WERI-Rb-1 (cell line): ENCODE data around the gene CDC42BPB.

Source experiments
- DNase-seq: peaks from one replicate; pipeline ENCODE4 v3.0.0-alpha.2; 2020
- H3K27ac ChIP-seq: fragments of 250-450 bp; sonication (Bioruptor Pico); 2 replicates; pipeline ENCODE4 v1.5.1; 2020; ENCODE audit warnings: mild to moderate bottlenecking, moderate library complexity
- H3K27me3 ChIP-seq: fragments of 250-450 bp; sonication (Bioruptor Pico); 2 replicates; pipeline ENCODE4 v1.5.1; 2021; ENCODE audit warnings: mild to moderate bottlenecking, low read depth, moderate library complexity; ENCODE audit not compliant: insufficient read depth, severe bottlenecking
- H3K36me3 ChIP-seq: fragments of 250-450 bp; sonication (Bioruptor Pico); 2 replicates; pipeline ENCODE4 v1.5.1; 2020; ENCODE audit warnings: mild to moderate bottlenecking, moderate library complexity
- H3K4me3 ChIP-seq: 2 replicates; pipeline ENCODE4 v1.5.1; 2011; ENCODE audit warnings: low read depth, mild to moderate bottlenecking, control low read depth, low read length
- H3K9me3 ChIP-seq: fragments of 250-450 bp; sonication (Bioruptor Pico); 2 replicates; pipeline ENCODE4 v1.5.1; 2021; ENCODE audit warnings: mild to moderate bottlenecking, moderate library complexity; ENCODE audit not compliant: severe bottlenecking
- TF ChIP-seq, protein P1 (sequence below): IDR thresholded peaks from 2 replicates; pipeline ENCODE4 v1.5.1; 2011; ENCODE audit warnings: low read depth, mild to moderate bottlenecking, control low read depth, inconsistent platforms, low read length

CDC42BPB gene

GRCh38 chr14:103064978-103065377 is 7.6 kb upstream of the CDC42BPB start:
- no peak for DNase-seq
- no peak overlapping the region for H3K4me3 ChIP-seq
- no peaks in the 10 kb centered on the region for H3K9me3 ChIP-seq
- H3K27me3 ChIP-seq = no peaks in the 10 kb centered on the region
- H3K27ac ChIP-seq = no peak overlapping the region
- TF ChIP-seq, protein P1, sequence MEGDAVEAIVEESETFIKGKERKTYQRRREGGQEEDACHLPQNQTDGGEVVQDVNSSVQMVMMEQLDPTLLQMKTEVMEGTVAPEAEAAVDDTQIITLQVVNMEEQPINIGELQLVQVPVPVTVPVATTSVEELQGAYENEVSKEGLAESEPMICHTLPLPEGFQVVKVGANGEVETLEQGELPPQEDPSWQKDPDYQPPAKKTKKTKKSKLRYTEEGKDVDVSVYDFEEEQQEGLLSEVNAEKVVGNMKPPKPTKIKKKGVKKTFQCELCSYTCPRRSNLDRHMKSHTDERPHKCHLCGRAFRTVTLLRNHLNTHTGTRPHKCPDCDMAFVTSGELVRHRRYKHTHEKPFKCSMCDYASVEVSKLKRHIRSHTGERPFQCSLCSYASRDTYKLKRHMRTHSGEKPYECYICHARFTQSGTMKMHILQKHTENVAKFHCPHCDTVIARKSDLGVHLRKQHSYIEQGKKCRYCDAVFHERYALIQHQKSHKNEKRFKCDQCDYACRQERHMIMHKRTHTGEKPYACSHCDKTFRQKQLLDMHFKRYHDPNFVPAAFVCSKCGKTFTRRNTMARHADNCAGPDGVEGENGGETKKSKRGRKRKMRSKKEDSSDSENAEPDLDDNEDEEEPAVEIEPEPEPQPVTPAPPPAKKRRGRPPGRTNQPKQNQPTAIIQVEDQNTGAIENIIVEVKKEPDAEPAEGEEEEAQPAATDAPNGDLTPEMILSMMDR = no peak
- H3K36me3 ChIP-seq = no peaks in the 10 kb centered on the region

DNA sequence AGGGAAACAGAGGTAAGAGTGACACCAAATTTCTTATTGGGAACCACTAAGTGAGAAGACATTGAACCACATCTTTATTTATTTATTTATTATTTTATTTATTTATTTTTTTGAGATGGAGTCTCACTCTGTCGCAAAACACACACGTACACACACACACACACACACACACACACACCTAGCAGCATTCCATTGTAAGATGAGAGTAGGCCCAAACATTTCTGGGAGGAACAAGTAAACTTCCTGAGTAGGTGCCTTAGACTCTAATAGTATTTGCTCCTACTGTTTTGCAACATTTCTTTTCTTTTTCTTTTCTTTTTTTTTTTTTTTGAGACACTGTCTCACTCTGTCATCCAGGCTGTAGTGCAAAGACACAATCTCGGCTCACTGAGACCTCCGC is 7.1 kb upstream of the CDC42BPB start:
- no peak overlapping the region for H3K4me3 ChIP-seq
- TF ChIP-seq, protein P1 = no peak
- no peaks in the 10 kb centered on the region for H3K27me3 ChIP-seq
- H3K9me3 ChIP-seq = no peaks in the 10 kb centered on the region
- H3K27ac ChIP-seq = no peak overlapping the region
- H3K36me3 ChIP-seq = no peaks in the 10 kb centered on the region
- no peak for DNase-seq

GRCh38 chr14:103061482-103061976 is 4.2 kb upstream of the CDC42BPB start:
- no peaks in the 10 kb centered on the region for H3K27me3 ChIP-seq
- no peak overlapping the region for H3K27ac ChIP-seq
- H3K9me3 ChIP-seq = no peaks in the 10 kb centered on the region
- H3K4me3 ChIP-seq = no peak overlapping the region
- TF ChIP-seq, protein P1 = no peak
- H3K36me3 ChIP-seq = no peaks in the 10 kb centered on the region
- DNase-seq = no peak

DNA sequence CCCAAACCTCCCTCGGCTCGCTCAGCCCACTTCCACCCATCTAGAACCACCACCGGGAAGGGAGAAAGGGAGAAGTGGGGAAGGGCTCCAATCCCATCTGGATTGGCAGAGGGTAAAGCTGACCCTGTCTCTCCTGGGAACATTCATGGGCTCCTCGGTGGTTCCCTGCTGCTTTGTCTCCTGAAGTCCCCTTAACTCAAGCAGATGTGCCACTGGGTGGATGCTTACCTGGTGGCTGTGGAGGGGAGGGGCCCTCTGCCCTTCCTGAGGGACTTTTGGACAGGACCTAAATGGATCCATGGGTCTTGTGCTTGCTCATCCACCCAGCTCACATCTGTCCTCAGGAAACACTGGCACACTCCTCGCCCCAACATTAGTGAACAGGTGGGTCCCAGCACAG is 2.2 kb upstream of the CDC42BPB start:
- H3K9me3 ChIP-seq = no peaks in the 10 kb centered on the region
- H3K36me3 ChIP-seq = peaks cover 9% of the 10 kb centered on the region; the same call in 1 of the 2 replicates
- no peaks in the 10 kb centered on the region for H3K27me3 ChIP-seq
- DNase-seq = no peak
- TF ChIP-seq, protein P1 = no peak
- H3K4me3 ChIP-seq = no peak overlapping the region
- H3K27ac ChIP-seq = no peak overlapping the region

DNA sequence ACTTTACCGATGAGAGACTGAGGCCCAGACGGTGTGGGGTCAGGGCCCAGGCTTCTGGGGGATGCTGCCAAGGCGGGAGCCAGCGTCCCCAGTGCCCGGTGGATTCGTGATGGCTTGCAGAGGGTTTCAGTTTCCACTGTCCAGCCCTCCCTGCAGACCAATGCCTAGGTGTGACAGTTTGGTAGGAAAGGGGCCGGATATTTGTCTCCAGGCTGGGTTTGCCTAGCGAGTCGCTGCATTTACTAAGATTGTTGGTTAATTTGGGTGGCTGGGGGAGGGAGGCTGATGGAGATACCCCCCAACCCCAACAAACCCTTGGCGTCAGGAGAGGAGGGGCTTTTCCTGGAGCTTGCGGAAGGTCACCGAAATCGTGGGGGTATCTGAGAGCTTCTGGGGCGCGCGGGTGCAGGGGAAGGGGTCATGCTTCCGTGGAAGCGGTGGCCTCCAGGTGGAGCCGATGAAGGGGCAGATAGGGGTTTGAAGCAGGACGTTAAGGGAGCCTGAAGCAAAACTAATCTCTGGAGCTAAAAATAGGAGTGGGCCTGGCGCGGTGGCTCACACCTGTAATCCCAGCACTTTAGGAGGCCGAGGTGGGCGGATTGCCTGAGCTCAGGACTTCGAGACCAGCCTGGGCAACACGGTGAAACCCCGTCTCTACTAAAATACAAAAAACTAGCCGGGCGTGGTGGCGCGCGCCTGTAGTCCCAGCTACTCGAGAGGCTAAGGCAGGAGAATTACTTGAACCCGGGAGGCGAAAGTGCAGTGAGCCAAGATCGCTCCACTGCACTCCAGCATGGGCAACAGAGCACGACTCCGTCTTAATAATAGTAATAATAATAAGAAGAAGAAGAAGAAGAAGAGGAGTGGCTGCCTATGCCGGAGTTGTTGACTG is 1.1 kb upstream of the CDC42BPB start:
- Histone ChIP-seq H3K27ac (peak overlapping the region; percentile 68), H3K4me3 (peak overlapping the region; percentile 89), H3K27me3 (no peaks in the 10 kb centered on the region), H3K36me3 (peaks cover 14% of the 10 kb centered on the region), H3K9me3 (no peaks in the 10 kb centered on the region)
- TF ChIP-seq, protein P1 = no peak
- DNase-seq = no peak
